ENCODE results near the gene PHPT1.
A peak's percentile ranks its signal among the peaks of the same experiment; 100 is the strongest.
"Not testable (repeated sequence)": the region's sequence is repeated elsewhere in the genome, so short reads cannot be mapped to it uniquely, and the experiment has no call there.

Gene PHPT1

DNA sequence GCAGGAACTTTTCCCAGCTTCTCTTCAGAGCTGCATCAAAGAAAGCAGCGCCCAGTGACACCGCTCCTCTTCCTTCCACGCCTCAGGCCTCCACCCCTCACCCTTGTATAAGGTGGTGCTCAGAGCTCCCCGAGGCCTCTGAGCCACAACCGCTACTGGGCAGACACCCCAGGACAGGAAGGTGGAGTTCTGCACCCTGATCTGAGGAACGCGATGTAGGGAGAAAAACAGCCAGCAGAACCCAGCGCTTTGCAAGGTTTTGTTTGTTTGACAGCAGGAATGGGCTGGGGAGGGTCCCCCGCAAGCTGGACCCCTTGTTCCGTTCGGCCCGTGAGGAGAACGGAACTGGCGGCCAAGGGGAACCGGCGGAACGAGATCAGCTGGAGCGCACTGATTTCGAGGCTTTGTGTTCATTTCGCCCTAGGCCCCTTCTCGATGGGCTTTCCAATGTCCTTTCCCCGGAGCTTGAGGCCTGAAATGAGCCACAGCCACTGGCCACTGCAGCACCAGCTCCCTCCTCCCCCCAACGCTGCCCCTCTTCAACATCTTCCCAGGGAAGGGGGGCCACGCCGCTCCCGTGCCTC lies 12.8 kb downstream of the PHPT1 start:
- DNase-seq: no peak

DNA sequence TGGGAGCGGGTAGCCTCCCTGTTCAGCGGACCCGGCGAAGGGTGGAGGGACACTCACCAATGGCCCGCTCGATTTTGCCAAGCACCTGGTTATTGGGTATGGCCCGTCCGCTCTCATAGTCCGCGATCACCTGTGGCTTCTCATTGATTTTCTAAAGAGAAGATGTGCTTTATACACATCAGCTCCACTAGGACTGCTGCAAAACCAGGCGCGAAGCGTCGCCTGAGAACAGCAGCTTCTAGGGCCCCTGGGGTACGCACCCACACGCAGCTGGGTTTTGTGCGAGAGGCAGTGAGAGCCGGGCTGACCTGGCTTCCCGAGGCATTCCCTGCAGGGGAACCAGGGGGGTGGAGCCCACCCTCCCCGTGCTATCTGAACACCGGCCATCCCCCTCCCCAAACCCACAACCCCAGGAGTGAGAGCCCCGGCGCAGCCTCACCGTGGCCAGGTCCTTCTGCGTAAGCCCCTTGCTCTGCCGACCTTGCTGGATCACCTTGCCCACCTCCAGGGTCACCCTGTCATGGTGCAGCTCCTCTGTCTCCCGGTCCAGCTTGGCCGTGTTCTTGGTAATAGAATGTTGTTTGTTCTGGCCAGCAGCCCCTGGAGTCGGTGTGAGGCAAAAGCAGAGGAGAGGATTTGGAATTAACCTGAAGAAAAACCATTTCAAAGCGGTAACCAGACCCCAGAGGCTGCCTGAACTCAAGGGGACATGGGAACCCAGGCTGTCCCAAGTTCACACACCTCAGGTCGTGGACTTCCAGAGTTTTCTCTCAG lies 13.8 kb downstream of the PHPT1 start:
- DNase-seq: no peak

DNA sequence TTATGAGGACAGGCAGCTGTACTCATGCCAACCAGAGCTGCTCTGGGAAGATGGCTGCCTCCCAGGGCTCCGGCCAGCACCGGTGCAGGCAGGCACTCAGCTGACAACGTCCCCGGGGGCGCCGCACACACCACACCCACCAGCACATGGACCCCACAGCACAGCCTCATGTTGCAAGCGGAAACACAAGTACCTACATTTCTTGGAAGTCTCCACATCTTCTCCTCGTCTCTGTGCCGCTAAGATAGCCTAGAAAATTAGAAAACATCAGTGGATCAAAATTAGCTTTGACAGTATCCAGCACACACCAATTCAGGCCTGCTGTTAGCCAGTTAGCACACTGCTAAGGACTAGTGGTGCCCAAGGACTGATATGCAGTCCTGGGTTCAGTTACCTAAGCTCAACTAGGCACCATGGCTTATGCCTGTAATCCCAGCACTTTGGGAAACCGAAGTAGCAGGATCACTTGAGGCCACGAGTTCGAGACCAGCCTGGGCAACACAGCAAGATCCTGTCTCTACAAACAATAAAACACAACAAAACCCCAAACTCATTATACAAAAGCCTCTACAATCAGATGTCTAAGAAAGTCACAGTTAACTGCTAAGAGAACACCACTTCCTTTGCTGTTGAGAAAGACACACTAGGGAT lies 14.5 kb downstream of the PHPT1 start:
- no peak for DNase-seq

DNA sequence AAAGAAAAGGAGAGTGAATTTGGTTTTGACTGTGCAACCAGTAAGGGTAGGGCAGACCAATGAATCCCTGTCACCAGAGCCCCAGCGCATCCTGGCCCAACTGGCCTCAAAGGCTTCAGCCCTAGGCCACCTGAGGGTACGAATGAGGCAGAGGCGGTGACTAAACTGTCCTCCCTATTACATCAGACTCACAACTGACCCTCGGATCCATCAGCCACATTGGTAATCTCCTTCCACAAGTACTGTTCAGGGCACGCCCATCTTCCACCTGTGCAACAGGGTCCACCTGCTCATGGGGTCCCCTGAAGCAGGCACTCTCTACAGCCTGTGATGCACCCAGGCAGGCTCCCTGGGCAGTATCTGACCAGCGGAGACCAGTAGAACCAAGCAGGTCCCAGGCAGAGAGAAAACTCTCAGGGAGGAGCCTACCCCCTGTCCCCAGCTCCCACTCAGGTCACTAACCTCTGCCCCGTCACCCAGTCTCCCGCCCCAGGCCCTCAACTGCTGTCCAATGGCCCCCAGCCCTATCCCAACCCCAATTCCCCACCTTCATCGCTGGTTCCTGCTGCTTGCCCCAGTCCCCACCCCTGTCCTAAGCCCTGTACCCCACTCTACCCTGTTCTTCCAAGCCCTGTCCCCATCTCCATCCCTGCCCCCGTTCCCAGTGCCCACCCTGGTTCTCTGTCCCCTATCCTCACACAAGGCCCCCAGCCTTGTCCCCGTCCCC lies 16.0 kb downstream of the PHPT1 start:
- DNase-seq: no peak

DNA sequence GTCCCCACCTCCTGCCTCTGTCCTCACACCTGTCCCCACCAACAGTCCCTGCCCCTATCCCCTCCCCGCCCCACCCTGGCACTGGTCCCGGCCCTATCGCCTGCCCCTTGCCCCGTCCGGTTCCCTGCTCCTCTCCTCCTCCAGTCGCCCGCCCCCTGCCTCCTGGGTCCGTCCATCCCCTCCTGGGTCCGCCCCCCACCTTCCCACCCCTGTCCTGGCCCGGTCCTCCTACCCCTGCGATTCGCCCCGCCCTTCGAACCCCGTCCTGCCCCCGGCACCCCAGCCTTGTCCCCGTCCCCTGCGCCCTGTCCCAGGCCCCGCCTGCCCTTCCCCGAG lies 16.5 kb downstream of the PHPT1 start:
- no peak for DNase-seq

DNA sequence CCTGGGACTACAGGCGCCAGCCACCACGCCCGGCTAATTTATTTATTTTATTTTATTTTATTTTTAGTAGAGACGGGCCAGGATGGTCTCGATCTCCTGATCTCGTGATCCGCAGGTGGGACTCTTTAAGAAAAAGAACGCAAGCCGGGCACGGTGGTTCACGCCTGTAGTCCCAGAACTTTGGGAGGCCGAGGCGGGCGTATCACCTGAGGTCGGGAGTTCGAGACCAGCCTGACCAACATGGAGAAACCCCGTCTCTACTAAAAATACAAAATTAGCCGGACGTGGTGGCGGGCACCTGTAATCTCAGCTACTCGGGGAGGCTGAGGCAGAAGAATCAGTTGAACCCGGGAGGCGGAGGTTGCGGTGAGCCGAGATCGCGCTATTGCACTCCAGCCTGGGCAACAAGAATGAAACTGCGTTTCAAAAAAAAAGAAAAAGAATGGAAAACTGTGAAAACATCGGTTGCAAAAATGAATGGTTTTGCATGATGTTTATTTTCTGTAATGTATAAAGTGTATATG lies 17.8 kb downstream of the PHPT1 start:
- not testable (repeated sequence) for DNase-seq

DNA sequence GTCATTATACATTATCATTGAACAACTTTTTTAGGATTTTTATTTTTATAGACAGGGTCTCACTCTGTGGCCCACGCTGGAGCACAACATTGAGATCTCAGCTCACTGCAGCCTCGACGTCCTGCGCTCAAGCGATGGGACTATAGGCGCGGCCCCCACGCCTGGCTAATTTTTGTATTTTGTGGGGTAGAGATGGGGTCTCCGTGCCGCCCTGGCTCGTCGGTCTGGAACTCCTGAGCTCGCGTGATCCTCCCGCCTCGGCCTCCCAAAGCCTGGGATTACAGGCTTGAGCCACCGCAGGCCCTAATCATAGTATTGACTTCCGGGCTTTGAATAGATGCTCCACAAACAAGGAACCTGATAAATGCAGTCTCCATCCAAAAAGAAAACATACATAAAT lies 18.3 kb downstream of the PHPT1 start:
- DNase-seq: no peak

DNA sequence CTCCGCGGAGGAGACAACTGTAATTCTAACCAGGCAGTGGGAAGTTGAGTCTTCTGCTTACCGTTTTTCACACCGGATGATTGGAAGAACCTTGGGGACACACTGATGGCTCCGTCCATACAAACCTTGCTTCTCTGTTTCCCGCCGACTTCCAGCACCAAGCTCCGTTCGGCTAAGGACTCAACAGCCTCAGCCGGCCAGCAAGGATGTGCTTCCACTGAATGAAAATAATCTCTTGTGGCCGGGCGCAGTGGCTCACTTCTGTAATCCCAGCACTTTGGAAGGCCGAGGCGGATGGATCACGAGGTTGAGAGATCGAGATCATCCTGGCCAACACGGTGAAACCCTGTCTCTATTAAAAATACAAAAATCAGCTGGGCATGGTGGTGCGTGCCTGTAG lies 18.7 kb downstream of the PHPT1 start:
- DNase-seq: no peak

DNA sequence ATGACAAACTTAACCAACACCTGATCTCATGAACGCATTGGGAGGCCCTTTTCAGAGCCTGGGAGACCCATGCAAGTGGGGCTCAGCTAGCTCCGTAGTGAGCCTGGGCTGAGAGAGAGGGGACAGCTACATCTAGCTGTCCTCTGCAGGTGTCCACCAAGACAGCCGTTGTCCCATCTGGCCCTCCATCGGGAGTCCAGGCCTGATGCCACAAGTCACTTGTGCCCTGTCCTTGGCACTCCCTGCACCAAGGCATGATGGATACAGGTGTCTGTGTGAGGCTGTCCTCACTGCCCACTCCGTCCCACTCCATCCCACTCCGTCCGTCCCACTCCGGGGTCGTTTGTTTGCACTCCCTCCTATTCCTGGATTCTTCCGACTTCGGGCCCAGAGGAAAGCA lies 19.4 kb downstream of the PHPT1 start:
- no peak for DNase-seq

DNA sequence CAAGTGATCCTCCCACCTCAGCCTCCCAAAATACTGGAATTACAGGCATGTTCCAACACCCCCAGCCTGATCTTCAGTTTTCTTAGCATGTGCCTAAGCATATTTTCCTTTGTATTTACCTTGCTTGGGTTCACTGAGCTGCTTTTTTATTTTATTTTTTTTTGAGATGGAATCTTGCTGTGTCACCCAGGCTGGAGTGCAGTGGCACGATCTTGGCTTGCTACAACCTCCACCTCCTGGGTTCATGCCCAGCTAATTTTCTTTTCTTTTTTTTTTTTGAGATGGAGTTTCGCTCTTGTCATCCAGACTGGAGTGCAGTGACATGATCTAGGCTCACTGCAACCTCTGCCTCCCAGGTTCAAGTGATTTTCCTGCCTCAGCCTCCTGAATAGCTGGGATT lies 20.4 kb downstream of the PHPT1 start:
- DNase-seq: not testable (repeated sequence)

DNA sequence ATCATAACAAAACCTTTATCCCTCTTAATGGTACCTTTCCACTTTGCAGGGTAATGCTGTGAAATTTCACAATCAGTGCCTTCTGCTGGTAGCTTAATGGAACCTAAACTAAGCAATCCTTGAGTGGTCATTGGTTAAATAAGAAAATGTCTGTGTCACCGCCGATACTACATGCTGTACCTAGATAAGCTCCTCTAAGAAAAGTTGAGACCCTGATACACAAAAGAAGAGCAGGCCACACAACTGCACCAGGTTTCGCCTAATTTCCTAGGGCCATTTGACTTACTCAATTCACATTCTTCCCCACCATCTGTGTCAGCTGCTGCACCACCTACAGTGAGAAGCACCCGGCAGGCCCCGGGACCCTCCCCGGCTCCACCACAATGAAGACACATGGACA lies 25.9 kb downstream of the PHPT1 start:
- no peak for DNase-seq

DNA sequence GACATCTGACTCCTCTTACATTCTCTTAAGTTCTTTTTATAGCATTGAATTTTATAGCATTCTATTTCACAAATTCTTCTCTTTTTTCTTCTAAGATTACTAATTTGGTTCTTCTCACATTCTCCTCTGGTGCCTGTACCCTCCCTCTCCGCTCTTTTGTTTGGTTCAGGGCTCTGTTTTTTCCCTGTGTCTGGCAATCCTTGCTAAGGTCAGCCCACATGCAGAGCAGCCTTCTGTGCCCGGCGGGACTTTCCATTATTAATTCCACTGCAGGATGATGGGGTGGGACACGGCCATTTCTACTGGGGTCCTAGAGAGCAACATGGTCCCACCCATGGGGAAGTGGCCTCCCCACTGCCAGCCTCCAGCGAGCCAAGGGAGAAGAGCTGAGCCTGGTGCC lies 27.3 kb downstream of the PHPT1 start:
- DNase-seq: no peak

DNA sequence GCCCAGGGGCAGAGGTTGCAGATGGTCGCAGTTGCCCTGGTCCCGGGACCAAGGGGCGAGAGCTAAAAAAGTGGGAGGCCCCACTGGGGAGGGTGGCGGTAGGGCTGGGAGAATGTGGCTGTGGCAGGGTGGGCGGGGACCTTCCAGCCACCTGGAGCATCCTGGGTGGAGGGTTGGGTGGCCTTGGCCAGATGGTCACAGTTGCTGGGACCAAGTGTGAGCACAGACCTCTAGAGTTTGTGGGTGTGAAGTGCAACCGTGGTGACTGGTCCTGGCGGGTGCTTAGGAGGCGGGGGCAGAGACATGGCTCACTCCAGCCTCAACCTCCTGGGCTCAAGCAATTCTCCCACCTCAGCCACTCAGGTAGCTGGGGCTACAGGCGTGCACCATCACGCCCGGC lies 31.4 kb downstream of the PHPT1 start:
- DNase-seq: no peak

DNA sequence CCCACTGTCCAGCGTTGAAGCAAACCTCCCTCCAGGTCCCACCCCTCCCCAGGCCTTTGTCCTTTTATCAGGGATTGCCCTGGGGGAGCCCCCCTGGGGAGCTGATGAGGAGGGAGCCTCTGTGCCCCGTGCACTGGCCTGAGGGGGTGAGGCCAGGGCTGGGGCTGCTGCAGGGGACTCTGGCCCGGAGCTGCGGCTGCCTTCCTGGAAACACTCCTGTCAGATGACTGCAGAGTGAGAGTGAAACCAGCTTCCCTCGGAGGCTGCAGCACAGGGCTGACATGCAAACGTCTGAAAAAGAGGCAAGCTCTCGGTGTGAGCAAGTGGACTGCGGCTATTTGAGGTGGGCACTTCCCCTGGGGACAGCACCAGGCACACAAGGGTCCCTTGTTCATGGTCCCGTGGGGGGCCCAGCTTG lies 32.5 kb downstream of the PHPT1 start:
- DNase-seq: peak; percentile 21

DNA sequence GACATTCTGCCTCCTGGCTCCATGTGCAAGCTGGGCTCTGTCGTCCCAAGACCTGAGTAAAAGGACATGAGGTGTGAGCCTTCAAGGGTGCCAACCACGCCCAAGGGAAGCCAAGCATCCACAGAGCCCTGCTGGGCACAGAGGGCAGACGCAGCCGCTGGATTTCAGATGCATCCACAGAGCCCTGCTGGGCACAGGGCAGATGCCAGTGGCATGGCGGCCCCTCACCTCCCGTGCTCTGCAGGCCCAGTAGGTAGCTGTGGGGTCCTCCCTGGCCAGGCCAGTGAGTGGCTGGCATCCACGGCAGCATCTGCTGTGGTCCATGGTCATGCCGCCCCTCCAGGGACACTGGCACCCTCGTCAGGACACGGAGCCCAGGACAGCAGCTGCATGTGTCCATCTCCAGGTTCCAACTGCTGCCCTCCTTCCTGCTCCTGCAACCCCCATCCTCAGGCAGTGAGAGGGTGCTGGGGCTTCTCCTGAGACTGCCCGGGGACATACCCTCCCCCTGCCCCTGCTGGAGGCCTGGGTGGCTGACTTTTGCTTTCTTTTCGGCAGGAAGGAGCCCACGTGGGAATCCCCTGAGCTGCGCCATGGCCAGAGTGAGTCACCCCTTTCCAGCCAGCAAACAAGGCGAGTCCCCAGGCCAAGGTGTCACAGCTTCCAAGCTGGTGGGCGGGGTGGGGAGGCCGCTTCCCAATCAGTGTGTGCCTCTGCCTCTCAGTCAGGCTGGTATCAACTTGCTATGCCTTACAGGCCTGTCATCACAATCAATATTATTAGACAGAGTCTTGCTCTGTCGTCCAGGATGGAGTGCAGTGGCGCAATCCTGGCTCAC lies 33.1 kb downstream of the PHPT1 start:
- peak; percentile 81 for DNase-seq

DNA sequence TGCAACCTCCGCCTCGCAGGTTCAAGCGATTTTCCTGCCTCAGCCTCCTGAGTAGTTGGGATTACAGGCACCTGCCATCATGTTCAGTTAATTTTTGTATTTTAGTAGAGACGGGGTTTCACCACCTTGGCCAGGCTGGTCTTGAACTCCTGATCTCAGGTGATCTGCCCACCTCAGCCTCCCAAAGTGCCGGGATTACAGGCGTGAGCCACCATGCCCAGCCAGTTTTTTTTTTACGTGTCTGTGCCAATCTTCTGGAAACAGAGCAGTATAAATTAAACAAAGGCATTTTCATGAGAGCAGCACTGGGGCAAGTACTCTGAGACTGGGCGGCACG lies 33.7 kb downstream of the PHPT1 start:
- not testable (repeated sequence) for DNase-seq

DNA sequence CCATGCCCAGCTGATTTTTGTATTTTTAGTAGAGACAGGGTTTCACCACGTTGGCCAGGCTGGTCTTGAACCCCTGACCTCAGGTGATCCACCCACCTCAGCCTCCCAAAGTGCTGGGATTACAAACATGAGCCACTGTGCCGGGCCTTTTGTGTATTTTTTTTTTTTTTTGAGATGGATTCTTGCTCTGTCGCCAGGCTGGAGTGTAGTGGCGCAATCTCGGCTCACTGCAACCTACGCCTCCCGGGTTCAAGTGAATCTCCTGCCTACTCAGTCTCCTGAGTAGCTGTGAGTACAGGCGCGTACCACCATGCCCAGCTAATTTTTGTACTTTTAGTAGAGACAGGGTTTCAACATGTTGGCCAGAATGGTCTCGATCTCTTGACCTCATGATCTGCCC lies 34.5 kb downstream of the PHPT1 start:
- not testable (repeated sequence) for DNase-seq

DNA sequence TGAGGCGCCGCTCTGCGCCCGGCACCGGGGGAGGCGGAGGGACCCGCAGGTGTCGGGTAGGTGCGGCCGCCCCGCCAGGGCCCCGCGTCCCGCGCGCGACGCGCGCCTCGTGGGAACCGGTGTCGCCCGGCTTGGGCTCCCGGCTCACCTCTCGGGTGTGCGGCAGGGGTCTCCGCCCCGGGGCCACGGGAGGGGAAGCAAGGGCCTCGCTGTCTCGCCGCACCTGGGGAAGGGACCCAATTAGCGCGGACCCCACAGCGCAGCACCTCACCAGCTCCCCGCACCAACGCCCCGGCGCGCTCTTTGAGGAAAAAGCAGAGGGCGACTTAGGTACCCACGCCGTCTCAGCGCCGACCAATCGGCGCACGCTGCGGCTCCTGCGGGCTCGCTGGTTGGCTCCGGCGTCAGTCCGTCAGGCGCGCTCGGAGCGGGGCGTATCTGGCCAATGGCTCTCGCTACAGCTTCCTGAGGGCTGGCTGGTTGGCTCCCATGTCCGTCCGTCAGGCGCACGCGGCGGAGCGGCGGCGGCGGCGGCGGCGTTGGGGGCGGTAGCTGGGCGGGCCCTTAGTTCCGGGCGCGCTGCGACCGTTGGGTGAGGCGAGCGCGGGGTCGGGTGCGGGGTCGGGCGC lies 36.9 kb downstream of the PHPT1 start, which contains the start of gene TRAF2:
Gene TRAF2, plus strand, starts transcription at position 567 of the 629 bp plus-strand sequence. CDS start 12,225 bp downstream, outside the sequence.
- peak; percentile 97 for DNase-seq

DNA sequence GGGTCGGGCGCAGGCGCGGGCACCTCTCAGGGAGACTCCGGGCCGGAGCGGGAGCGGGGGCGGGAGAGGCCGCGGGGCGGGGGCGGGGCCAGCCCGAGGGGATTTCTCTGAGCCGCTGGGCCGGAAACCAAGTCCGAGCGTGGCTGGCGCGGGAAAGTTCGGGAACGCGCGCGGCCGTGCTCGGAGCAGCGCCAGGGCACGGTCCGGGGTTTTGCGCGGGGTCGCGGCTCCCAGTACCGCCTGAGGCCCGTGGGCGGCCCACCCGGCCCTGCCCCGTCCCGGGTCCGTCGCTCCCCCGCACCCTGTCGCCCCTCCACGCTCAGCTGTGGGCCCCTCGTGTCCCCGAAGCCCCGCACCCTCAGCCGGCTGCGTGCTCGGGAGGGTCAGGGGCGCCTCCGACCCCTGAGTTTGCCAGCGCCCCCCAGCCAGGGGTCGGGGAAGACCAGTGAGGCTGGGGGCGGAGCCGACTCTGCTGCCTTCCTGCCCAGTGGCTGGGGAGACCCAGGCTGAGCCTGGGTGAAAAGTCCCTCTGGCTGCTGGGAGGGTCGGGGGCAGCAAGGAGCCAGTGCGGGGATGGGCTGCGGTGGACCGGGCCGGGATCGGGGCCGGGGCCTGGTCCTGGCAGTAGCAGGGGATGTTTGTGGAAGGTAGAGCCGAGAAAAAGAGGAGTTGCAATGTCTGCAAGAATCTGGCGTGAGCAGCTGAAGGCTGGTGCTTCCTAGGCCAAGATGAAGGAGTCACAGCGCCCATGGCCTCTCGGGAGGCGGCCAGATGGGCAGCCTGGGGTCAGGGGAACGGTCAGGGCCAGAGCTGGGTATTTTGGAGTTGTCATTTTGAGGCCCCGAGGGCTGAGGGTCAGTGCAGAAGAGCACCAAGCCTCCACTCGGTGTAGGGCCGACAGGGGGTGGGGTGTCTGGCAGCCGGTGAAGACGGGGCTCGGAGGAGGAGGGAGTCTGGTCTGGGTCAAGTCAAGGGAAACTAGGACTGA lies 37.7 kb downstream of the PHPT1 start:
- DNase-seq: peak; percentile 29

DNA sequence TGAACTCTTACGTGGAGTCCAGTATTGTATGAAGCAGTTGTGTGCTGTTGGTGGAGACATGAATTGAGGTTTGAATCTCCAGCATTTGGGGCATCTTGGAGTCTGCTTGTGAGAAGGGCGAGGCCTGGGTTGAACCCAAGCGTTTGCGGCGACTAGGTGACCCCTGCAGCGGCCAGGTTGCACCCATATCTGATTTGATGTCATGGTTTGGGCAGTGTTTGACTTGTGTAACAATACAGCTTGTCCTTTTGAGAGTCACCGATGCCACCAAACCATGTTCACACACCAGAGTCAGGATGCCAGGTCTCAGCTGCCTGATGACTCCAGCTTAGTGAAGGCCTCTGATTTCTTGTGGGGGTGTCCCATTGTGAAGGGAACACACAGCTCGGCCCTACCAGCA lies 39.2 kb downstream of the PHPT1 start:
- DNase-seq: no peak

DNA sequence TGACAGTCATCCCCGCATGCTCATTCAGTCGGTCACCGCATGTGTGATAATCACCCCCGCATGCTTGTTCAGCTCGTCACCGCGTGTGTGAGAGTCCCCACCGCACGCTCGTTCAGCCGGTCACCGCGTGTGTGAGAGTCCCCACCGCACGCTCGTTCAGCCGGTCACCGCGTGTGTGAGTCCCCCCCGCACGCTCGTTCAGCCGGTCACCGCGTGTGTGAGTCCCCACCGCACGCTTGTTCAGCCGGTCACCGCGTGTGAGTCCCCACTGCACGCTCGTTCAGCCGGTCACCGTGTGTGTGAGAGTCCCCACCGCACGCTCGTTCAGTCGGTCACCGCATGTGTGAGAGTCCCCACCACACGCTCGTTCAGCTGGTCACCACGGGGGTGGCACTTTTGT lies 40.6 kb downstream of the PHPT1 start:
- DNase-seq: no peak

Data from central memory CD4-positive, alpha-beta T cell (primary cell).